CD4-positive, alpha-beta T cell treated with Interleukin-4 for 4 hours (primary cell): ENCODE measurements around the gene SLC2A6.
"Not testable (repeated sequence)": the region's sequence is repeated elsewhere in the genome, so short reads cannot be mapped to it uniquely, and the experiment has no call there.

Experiments used
- DNase-seq: peaks from one replicate; pipeline ENCODE4 v3.0.0-alpha.2; 2020

Gene SLC2A6

DNA sequence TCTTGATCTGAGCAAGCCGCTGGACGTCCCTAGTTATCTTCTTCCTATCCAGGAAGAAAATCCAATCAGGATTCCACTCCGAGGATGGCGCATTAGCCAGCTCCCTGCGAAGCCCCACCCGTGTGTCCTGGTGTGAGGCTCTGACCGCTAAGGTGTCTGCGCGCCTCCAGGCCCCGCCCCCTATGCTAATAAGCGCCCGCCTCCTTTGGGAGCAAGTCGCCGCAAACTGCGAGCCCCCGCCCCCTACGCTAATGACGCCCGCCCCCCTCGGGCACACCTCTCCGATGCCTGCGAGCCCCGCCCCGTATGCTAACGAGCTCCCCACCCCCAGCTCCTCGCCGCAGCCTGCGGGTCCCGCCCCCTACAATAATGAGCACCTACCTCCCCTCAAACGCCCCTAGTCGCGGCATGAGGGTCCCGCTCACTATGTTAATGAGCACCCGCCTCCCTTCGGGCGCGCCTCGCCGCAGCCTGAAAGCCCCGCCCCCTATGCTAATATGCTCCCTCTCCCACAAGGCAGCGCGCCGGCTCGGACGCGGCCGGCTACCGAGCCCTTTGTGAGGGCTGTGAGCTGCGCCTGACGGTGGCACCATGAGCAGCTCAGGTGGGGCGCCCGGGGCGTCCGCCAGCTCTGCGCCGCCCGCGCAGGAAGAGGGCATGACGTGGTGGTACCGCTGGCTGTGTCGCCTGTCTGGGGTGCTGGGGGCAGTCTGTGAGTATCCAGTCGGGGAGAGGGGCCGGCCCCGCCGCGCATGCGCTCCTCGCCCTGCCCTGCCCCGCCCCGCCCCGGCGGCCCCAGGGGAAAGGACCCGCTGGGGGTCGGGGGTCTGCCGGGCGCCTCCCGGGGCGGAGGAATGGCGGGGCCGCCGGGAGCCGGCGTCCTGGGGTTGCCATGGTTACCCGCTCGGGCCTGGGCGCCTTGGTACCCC lies 19.2 kb downstream of the SLC2A6 start, which contains the start of gene CACFD1:
Gene CACFD1 (plus strand): TSS at position 503 of the 929 bp plus-strand sequence. CDS start 89 bp downstream, at position 592.
- peak; percentile 90 for DNase-seq

DNA sequence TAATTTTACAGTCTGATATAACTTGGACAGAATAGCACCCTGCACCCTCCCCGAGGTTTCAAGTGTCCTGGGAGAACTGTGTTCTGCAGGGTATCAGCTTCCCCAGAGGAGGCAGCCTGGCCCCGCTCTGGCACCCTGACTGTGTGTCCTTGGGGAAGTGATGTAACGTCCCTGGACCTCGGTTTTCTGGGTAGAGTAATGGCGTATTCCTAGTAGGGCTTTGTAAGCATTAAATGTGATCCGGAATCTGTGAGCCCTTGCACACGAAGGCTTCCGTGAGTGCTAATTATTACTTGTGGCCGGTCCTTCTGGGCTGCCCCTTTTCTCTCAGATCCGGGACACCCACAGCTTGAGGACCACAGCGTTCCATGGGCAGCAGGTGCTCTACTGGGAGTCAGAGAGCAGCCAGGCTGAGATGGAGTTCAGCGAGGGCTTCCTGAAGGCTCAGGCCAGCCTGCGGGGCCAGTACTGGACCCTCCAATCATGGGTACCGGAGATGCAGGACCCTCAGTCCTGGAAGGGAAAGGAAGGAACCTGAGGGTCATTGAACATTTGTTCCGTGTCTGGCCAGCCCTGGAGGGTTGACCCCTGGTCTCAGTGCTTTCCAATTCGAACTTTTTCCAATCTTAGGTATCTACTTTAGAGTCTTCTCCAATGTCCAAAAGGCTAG lies 20.1 kb downstream of the SLC2A6 start:
- DNase-seq, result no peak

DNA sequence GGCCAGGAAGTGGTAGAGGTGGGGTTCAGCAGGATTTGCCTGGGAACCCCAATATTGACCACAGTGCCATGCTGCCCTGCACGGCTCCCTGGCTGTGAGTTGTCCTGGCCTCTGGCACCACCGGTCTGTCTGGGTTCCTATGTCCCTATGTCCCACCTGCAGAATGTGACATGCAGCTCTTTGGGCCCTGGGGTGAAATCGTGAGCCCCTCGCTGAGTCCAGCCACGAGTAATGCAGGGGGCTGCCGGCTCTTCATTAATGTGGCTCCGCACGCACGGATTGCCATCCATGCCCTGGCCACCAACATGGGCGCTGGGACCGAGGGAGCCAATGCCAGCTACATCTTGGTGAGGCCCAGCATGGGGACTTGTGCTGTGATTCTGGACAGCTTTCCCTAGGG lies 21.2 kb downstream of the SLC2A6 start:
- no peak for DNase-seq

DNA sequence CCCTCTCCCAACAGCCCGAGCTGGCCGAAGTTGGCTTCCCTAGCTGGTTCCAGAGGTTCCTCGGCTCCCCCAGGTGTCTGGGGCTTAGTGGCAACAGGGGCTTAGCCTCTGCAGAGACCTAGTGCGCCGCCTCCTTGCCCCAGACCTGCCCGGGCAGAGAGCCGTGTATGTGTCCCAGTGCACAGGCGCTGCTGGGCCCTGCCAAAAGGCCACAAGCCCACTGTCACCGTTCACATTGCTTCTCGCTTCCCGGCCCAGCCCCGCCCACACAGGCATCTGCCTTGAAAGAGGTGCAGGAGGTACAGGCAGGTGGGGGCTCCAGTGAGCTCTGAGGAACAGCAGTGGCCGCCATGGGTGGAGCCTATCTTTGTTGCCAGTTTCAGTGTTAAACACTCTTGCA lies 21.7 kb downstream of the SLC2A6 start:
- DNase-seq, result no peak

DNA sequence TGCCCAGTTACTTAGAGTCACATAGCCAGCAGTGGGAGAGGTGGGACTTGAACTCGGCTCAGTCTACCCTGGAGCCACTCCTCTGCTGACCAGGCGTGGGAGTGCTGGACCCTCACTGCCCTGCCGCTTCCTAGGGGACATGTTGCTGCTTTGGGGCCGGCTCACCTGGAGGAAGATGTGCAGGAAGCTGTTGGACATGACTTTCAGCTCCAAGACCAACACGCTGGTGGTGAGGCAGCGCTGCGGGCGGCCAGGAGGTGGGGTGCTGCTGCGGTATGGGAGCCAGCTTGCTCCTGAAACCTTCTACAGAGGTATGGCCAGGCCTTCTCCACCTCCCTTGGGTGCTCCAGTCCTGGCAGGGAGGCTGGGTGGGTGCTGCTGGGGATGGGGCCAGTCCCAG lies 22.5 kb downstream of the SLC2A6 start:
- no peak for DNase-seq

DNA sequence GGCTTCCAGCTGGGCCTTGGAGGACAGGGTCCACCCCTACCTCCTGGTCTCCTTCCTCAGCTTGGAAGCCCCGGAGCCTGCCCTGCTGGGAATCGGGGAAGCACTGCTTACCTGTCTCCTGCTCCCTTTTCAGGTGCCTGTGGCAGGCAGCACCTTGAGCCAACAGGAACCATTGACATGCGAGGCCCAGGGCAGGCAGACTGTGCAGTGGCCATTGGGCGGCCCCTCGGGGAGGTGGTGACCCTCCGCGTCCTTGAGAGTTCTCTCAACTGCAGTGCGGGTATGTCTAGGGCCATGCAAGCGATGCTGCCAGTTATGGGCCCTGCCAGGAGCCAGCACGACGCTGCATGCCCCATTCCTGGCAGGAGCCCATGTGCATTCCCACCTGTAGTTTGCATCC lies 23.0 kb downstream of the SLC2A6 start:
- DNase-seq, result no peak

DNA sequence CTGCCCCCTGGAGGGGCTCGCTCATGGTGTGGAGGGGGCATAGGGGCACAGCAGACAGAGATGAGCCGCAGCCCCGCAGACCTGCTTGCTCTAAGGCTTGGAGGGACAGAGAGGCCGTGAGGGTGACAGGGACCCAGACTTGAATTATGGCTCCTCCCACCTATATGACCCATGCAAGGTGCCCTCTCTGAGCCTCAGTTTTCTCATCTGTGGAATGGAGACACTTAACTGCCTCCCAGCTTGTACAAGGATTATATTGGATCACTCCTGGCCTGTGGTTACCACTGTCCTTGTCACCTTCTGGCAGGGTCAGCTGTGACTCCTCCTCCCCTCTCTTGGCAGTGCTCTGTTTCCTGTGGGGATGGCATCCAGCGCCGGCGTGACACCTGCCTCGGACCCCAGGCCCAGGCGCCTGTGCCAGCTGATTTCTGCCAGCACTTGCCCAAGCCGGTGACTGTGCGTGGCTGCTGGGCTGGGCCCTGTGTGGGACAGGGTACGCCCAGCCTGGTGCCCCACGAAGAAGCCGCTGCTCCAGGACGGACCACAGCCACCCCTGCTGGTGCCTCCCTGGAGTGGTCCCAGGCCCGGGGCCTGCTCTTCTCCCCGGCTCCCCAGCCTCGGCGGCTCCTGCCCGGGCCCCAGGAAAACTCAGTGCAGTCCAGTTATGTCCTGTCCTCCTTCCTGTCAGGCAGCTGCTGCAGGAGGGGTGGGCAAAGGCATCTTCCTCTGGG lies 23.8 kb downstream of the SLC2A6 start:
- no peak for DNase-seq

DNA sequence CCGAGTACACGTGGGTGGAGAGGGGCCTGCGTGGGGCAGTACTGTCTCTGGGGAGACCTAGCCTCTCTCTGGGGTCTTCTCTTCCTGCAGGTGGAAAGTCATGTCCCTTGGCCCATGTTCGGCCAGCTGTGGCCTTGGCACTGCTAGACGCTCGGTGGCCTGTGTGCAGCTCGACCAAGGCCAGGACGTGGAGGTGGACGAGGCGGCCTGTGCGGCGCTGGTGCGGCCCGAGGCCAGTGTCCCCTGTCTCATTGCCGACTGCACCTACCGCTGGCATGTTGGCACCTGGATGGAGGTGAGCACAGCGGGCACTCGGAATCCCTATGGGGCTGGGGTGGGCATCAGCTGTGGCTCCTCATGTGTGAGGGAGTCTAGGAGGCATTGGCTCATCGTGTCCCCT lies 24.6 kb downstream of the SLC2A6 start:
- DNase-seq, result no peak

DNA sequence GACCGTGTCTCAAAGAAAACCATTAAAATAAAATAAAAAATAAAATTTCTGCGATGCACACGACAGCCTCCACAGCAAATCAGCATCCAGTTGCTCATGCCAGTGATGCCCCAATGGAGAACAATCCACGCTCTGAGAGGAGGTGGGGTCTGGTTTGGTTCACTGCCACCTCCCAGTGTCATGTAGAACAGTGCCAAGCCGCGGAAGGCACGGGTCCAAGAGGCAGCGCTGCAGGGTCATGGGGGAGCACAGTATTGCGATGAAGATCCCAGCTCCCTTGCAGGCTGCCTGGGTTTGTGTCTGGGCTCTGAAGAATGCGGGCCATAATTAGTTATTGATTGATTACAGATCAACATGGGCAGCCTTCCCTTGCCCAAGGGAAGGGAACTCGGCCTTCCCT lies 25.2 kb downstream of the SLC2A6 start:
- no peak for DNase-seq

DNA sequence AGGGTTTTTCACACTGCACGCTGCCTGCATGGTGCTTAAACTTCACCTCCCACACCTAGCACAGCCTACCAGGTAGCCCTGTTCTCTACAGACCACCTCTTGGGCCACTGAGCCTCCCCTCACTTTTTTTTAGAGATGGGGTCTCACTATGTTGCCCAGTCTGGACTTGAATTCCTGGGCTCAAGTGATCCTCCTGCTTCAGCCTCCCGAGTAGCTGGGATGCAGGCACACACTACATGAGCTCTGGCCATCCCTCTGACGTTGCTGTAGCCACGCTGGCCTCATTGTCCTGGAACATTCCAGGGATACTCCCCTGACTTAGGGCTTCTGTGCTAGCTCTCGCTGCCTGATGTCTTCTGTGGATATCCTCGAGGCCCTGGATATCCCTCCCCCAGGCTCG lies 26.3 kb downstream of the SLC2A6 start:
- DNase-seq, result no peak

DNA sequence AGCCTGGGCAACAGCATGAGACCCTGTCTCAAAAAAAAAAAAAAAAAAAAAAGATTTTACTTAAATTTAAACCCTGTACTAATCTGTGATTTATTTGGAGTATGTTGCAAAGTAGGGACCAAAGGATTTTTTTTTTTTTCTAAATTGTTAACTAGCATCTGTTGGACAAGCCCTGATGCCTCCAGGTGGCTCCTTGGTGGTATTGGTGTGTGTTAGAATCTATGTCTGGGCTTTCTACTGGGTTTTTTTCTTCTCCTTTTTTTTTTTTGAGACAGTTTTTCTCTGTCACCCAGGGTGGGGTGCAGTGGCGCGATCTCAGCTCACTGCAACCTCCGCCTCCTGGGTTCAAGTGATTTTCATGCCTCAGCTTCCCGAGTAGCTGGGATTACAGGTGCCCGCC lies 27.0 kb downstream of the SLC2A6 start:
- not testable (repeated sequence) for DNase-seq

DNA sequence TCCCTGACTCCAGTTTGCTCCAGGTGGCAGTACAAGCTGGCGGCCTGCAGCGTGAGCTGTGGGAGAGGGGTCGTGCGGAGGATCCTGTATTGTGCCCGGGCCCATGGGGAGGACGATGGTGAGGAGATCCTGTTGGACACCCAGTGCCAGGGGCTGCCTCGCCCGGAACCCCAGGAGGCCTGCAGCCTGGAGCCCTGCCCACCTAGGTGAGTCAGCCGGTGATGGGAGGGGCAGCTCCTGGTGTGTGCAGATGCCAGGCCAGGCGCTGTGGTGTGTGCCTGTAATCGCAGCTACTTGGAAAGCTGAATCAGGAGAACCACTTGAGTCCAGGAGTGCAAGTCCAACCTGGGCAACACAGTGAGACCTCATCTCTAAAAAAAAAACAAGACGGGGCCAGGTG lies 29.1 kb downstream of the SLC2A6 start:
- no peak for DNase-seq

DNA sequence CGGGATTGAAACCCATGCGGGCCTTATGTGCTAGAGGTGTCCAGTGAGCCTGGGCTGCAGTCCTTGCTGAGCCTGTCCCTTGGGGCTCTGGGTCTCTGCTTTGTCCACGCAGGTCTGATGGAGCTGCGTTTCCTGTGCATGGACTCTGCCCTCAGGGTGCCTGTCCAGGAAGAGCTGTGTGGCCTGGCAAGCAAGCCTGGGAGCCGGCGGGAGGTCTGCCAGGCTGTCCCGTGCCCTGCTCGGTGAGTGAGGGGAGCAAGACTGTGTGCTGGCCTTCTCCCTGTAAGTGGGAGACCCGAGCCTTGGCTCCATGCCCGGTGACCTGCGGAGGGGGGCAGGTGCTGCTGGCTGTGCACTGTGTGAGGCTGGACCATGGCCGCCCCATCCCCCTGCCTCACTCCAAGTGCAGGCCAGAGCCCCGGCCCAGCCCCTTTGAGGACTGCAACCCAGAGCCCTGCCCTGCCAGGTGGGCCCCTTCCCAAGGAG lies 30.4 kb downstream of the SLC2A6 start:
- no peak for DNase-seq

DNA sequence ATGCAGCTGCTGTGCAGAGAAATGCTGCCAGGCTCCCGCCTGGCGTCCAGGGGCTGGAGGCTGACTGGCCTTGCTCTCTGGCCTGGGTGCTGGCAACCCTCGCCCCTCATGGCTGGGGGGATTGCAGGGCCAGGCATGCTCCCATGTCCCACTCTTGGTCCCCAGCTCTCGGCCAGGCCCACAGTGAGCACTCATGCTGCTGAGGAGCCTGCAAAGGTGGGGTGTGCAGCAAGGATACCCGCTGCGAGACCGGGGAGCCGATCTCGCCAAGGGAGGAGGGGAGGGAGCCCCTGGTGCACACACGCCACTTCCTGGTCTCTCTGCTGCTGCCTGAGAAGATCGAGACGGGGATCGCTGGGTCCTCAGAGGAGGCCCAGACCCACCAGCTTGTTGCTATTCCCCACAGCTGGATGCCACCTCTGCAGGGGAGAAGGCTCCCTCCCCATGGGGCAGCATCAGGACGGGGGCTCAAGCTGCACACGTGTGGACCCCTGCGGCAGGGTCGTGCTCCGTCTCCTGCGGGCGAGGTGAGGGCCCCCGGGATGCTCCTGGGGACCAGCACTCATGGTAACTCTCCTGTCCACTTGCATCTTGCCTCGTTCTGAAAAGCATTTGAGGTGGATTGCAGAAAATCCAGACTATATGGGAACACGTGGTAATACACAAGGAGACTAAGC lies 33.5 kb downstream of the SLC2A6 start:
- no peak for DNase-seq

DNA sequence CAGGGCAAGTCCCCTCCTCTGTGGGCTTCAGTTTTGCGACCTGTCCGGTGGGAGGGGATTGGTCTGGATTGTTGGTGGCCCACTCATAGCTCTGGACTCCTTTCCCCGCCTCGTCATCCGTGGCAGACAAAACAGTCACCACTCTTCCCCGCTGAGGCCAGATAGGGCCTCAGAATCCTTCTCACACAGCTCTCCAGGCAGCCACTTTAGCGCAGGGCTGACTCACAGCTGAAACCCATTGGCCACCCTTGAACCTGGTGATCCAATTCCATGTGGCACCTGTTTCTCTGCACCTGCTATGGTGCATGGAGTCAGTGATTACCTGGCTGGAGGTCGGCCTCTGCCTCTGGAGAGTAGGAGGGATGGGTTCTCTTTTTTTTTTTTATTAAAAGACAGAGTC lies 34.9 kb downstream of the SLC2A6 start:
- no peak for DNase-seq

DNA sequence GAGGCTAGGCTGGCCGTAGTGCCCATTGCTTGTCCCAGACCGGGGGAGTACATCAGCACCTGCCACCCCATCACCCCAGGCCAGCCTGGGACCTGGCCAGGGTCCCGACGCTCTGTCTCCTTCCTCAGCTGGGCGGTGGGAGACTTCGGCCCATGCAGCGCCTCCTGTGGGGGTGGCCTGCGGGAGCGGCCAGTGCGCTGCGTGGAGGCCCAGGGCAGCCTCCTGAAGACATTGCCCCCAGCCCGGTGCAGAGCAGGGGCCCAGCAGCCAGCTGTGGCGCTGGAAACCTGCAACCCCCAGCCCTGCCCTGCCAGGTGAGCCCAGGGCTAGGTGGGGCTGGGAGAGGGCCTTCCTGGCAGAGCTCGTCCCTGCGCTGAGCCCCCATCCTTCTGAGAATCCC lies 35.7 kb downstream of the SLC2A6 start:
- no peak for DNase-seq

DNA sequence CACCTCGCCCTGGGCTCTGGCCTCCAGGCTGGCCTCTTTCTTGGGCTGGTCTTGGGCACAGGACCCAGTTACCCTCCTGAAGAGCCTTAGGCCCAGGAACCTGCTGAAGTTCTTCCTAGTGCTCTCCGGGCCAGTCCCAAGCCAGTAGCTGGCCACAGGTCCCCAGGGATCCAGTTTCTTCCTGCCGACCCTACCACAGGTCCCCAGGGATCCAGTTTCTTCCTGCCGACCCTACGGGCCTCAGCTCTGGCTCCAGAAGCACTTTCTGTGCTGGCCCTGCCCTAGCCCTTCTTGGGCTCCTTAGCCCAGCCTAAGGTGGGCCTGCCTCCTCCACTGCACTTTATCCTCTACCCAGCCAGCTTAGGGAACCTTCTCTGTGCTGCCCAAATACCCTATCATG lies 37.3 kb downstream of the SLC2A6 start:
- no peak for DNase-seq

DNA sequence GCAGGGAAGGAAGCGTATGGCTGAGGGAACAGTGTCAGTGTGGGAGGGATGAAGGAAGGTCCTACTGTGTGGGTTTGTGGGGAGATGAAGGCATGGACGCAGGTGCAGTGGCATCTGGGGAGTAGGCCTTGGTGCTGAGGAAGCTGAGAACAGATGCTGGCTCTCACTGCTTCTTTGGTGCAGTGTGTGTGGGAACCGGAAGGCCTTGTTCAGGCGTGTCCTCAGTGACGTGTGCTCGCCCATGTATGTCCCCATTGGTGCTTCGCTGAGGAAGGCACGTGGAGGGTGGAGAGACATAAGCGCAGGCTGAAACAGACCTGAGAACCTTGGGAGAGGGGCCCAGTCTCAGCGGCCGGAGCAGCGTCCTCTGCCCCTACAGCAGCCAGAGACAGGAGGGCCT lies 38.0 kb downstream of the SLC2A6 start:
- DNase-seq, result no peak

DNA sequence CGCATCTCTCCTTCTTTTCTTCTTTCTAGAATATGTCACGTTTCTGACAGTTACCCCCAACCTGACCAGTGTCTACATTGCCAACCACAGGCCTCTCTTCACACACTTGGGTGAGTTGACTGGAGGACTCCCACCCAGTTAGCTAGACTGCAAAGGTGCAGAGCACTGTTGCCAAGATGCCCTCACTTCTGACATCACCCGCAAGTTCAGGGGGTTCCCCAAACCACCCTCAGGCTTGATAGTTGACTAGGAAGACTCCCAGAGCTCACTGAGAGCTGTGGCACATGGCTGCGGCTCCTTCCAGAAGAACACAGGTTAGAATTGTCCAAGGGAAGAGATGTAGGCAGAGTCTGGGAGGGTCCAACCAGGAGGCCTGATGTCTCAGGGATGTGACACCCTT lies 39.6 kb downstream of the SLC2A6 start:
- no peak for DNase-seq

DNA sequence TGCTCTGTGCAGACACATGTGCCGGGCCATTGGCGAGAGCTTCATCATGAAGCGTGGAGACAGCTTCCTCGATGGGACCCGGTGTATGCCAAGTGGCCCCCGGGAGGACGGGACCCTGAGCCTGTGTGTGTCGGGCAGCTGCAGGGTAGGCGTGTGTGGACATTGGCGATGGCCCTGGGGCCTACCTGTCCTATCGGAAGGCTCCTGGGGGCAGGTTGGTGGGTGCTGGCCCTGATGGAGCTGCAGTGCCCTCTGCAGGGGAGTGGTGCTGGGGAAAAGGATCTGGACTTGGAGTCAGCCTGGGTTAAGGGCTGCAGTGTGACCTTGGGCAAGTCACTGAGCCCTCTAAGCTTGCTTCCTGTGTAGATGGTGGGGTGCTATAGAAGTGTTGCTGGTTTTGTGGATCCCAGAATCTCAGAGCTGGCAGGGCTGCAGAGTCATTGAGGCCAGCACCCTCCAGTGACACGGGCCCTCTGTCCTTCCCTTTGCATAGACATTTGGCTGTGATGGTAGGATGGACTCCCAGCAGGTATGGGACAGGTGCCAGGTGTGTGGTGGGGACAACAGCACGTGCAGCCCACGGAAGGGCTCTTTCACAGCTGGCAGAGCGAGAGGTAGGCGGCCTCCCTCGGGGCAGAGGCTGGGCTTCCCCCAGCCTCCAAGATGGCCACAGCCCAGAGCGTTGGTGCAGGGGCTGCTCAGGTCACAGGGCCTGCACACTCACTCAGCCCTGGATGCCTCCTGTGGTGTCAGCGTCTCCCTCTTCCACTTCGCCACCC lies 41.0 kb downstream of the SLC2A6 start:
- DNase-seq, result no peak

DNA sequence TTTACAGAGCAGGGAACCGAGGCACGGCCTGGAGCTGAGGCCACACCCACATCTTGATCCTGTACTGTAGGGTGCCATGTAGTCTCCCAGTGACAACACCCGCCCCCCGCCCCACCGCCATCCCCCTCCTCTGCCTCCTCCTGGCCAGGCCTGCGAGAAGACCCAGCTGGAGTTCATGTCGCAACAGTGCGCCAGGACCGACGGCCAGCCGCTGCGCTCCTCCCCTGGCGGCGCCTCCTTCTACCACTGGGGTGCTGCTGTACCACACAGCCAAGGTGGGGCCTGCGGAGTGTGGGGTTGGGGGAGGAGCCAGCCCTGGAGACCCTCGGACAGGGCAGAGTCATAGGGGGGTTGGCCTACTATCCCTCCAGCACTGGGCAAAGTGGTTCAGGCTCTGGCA lies 42.2 kb downstream of the SLC2A6 start:
- no peak for DNase-seq

DNA sequence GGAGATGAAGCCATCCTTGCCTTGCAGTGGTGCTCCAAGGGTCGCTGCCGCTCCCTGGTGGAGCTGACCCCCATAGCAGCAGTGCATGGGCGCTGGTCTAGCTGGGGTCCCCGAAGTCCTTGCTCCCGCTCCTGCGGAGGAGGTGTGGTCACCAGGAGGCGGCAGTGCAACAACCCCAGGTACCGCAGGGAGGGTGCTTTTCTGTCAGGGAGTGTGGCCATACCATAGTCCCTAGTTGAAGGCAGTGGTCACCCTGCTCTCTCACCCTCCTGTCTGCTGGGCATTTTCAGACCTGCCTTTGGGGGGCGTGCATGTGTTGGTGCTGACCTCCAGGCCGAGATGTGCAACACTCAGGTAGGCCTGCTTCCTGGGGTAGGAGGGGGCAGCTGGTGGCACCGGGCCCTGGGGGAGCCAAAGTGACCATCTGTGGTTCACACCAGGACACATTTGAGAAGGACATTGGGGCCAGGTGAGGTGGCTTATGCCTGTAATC lies 45.5 kb downstream of the SLC2A6 start:
- no peak for DNase-seq
